Raji (cell line): ENCODE data around the gene GART.

Experiments
- POLR2A ChIP-seq: IDR thresholded peaks from 2 replicates; pipeline ENCODE4 v1.6.1; 2011; ENCODE audit warnings: low read depth, low read length, control low read depth; ENCODE audit not compliant: insufficient read depth

Gene GART

GRCh38 chr21:33493756-33494155 is 48.2 kb downstream of the GART start:
- no peak for TF ChIP-seq POLR2A

- TF ChIP-seq POLR2A, result no peak
Measured at GRCh38 chr21:33492571-33492970, 49.3 kb downstream of the GART start.

DNA sequence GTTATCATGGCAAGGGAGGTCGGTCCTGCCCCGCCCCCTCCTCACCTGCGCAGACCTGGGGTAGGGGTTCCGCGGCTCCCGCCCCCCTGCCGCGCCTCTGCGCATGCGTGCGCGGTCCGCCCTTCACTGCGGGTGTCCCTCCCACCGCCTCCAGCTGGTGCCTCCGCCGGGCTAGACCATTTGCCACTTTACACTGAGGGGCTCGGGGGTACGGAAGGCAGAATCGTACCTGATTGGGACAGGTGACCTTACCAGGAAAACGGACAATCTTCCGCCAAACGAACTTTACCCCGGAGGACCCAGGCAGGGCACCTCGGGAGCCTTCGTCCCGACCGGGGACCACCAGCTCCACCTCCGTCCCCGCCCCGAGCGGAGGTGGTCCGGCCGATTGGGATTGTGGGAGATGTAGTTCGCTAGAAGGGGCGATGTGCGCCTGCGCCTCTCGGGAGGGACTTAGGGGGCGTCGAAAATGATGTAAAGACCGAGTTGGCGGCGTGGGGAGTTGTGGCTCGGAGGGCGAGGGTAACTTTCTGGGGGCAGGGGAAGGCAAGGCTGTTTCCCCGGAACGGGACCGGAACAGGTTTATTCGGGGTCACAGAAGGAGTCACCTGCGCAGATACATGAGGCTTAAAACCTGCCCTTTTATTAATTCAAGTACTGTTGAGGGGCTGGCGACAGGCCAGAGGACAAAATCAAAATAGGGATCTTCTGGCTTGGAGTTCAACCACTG is 50.4 kb downstream of the GART start, which contains the start of gene DNAJC28:
Gene DNAJC28, minus strand, starts transcription at position 344 of the 730 bp plus-strand sequence. CDS start 2,323 bp downstream, outside the sequence.
- peak; percentile 82 for TF ChIP-seq POLR2A

- no peak for TF ChIP-seq POLR2A
Measured at GRCh38 chr21:33490991-33491372, 50.9 kb downstream of the GART start.

- no peak for TF ChIP-seq POLR2A
Measured at GRCh38 chr21:33488936-33489335, 53.0 kb downstream of the GART start.

GRCh38 chr21:33487996-33488395 is 53.9 kb downstream of the GART start:
- no peak for TF ChIP-seq POLR2A

GRCh38 chr21:33481314-33481943 is 60.5 kb downstream of the GART start:
- TF ChIP-seq POLR2A, result no peak

- no peak for TF ChIP-seq POLR2A
Measured at GRCh38 chr21:33480481-33481103, 61.3 kb downstream of the GART start.

DNA sequence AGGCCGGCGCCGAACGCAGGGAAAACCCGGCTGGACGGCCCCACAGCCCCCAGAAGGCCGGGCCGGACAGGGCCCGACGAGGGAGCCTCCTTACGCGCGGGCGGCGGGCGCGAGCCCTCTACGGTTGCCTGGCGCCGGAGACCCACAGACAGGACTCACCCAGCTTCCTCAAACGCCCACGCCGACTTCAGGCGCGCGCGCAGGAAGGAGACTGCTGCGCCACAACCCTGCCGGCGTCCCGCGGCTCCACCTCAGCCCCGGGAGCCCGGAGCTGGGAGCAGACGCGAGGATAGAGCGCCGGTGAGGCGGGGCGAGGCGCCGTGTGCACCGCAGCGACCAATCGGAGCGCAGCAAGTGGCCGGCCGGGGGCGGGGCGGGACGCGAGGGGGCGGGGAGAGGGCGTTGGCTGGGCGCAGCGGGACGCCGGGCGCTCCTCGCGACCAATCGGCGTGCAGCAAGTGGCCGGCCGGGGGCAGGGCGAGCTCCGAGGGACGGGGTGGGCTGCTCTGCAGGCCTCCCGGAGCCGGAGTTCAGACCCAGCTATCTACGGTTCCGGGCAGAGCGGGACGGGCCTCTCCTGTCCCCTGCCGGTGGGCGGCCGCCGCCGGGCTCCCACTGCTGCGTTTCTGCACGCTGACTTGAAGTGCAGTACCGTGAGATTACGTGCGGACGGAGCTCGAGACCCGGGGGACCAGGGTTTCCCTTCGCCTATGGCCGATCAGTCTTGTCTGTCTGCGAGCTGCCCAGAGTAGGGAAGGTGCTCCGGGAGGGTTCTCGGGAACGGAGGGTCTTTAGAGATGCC is 62.0 kb downstream of the GART start, which contains the start of gene TMEM50B:
Gene TMEM50B, minus strand, starts transcription at position 296 of the 802 bp plus-strand sequence. CDS start 11,089 bp downstream, outside the sequence.
- TF ChIP-seq POLR2A, result peak; percentile 92

DNA sequence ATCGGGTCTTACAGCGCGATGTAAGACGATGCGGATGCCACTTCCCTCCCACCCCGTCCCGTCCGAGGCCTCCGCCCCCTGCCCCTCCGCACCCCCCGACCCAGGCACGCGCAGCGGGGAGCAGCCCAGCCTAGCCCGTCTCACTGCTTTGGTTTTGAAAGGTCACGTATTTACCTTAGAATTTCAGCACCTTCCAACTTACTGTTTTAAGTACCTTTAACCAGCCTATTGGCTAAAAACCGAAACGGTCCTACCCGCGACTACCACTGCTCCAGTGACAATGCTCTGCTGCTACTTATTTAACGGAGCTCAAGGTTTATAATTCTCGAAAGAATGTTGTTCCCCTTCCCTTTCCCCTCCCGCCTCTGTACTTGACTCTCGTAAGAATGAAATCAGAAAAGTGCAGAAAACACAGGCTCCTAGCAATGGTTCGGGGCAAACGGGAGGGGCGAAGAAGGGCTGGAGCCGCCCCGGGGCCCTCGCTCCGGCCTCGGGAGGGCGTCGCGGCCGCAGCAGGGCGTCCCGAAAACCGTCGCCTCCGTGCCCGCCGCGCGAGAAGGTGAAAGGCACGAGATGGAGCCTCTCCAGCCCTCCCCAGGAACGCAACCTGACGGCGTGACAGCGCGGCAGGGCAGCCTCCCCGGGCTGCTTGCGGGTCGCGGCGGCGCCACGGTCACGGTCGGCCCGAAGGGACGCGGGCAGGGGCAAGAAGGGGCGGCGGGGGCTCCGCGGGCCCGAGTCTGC is 62.8 kb downstream of the GART start:
- no peak for TF ChIP-seq POLR2A

GRCh38 chr21:33478182-33478581 is 63.7 kb downstream of the GART start:
- no peak for TF ChIP-seq POLR2A

- TF ChIP-seq POLR2A, result no peak
Measured at GRCh38 chr21:33477066-33477465, 64.9 kb downstream of the GART start.

DNA sequence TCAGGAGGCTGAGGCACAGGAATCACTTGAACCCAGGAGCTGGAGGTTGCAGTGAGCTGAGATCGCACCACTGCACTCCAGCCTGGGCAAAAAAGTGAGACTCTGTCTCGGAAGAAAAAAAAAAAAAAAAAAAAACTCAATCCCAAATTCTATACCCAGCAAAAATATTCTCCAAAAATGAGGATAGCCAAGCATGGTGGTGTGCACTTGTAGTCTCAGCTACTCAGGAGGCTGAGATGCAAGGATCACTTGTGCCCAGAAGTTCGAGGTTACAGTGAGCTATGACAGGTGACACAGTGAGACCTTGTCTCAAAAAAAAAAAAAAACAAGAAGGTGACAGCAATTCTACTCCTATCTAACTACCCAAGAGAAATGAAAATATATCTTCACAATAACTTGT is 68.6 kb downstream of the GART start:
- TF ChIP-seq POLR2A, result no peak

GRCh38 chr21:33470701-33471100 is 71.2 kb downstream of the GART start:
- TF ChIP-seq POLR2A, result no peak
